Coronary artery (tissue), 2 donors: ENCODE measurements around the gene PIP5K1B.
A peak's percentile ranks its signal among the peaks of the same experiment; 100 is the strongest.

Source experiments
- DNase-seq: peaks from one replicate; pipeline ENCODE4 v3.0.0-alpha.2; 2017; ENCODE audit warnings: low spot score
- H3K27ac ChIP-seq, 2 donors: fragments of 200-600 bp; sonication (generic); one replicate each; pipeline ENCODE4 v1.5.1; 2016 to 2019
- H3K4me3 ChIP-seq: fragments of 200-600 bp; sonication (generic); 2 replicates; pipeline ENCODE4 v1.5.1; 2016; ENCODE audit warnings: mild to moderate bottlenecking, moderate library complexity
- TF ChIP-seq, protein P1 (sequence below): fragments of 200-600 bp; sonication (generic); IDR thresholded peaks from one replicate; pipeline ENCODE4 v1.5.1; 2019; ENCODE audit warnings: antibody characterized with exemption

PIP5K1B gene

GRCh38 chr9:68966496-68966944 is 261.5 kb downstream of the PIP5K1B start:
- DNase-seq = no peak
- Histone ChIP-seq H3K4me3 (no peak overlapping the region), H3K27ac (no peak overlapping the region)
- TF ChIP-seq, protein P1, sequence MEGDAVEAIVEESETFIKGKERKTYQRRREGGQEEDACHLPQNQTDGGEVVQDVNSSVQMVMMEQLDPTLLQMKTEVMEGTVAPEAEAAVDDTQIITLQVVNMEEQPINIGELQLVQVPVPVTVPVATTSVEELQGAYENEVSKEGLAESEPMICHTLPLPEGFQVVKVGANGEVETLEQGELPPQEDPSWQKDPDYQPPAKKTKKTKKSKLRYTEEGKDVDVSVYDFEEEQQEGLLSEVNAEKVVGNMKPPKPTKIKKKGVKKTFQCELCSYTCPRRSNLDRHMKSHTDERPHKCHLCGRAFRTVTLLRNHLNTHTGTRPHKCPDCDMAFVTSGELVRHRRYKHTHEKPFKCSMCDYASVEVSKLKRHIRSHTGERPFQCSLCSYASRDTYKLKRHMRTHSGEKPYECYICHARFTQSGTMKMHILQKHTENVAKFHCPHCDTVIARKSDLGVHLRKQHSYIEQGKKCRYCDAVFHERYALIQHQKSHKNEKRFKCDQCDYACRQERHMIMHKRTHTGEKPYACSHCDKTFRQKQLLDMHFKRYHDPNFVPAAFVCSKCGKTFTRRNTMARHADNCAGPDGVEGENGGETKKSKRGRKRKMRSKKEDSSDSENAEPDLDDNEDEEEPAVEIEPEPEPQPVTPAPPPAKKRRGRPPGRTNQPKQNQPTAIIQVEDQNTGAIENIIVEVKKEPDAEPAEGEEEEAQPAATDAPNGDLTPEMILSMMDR = no peak

DNA sequence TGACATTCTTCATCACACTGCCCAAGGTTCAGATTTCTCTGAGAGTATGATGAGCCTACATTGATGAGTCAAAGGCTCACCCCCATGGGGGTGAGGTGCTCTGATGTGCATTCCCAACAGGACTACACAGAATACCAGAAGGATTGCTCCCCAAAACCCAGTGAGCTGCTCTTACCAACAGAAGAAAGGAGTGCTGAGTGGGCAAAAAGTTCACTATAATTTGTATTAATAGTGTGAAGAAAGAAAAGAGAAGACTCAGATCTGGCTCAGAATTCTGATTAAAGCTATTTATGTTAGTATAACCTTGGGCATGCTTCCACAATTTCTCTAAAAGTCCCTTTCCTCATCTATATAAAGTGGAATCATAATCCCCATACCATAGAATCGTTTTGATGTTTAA is 262.8 kb downstream of the PIP5K1B start:
- Histone ChIP-seq H3K27ac (no peak overlapping the region), H3K4me3 (no peak overlapping the region)
- TF ChIP-seq, protein P1 = no peak
- DNase-seq = no peak

DNA sequence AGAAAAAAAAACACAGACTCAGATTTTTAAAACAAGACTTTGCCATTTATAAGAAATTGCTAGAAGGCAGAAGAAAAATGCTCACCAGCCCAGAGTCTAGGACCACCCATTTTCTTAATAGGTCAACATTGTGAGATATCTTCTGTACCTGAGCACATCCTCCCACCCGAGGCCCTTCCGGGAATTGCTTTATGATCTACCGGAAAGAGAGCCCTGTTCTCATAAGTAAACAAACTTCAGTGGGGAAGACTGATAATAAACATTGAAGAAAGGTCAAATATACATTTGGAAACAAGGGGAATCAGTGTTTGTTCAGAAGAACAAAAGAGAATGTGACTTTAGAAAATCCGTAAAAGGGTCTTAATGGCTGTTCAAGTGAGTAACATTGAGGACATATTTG is 264.5 kb downstream of the PIP5K1B start:
- Histone ChIP-seq H3K4me3 (no peak overlapping the region), H3K27ac (no peak overlapping the region)
- no peak for DNase-seq
- TF ChIP-seq, protein P1 = no peak

GRCh38 chr9:68970151-68970550 is 265.1 kb downstream of the PIP5K1B start:
- TF ChIP-seq, protein P1 = no peak
- Histone ChIP-seq H3K4me3 (no peak overlapping the region), H3K27ac (no peak overlapping the region)
- no peak for DNase-seq

DNA sequence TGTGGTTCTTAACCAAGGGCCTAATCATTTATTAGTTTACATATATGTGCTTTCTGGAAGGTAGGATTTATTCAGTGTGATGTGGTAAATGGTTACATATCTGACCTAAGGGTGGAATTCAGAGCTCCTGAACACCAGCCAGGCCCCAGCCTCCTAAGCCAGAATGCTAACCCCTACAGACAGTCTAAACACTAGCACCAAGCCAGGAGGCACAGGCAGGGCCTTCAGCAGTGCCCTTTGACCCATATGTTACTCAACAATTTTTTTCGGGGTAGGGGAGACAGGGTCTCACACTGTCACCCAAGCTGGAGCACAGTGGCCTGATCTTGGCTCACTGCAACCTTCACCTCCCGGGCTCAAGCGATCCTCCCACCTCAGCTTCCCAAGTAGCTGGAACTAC is 268.6 kb downstream of the PIP5K1B start:
- H3K27ac ChIP-seq = no peak overlapping the region
- peak overlapping the region; percentile 51 for H3K4me3 ChIP-seq
- TF ChIP-seq, protein P1 = no peak
- no peak for DNase-seq

DNA sequence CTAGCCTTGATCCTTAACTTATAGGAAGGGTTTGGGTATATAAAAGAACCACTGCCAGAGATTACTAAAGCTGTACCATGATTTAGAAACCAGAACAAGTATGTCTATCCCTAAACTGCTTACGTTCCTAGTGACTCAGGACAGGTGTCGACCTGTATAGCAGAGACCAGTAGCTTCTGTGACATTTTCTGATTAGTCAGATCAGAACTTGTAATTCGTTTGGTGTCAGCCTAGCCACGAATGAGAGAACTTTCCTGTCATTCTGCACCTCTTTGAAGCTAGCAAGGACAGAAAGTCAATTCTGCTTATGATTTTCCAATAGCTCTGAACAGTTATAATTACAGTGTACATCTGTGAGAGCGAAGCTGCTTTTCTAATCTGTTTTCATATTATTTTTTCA is 269.4 kb downstream of the PIP5K1B start:
- TF ChIP-seq, protein P1 = no peak
- no peak for DNase-seq
- Histone ChIP-seq H3K27ac (peak overlapping the region in 1 of 2 donors; percentile 59), H3K4me3 (peak overlapping the region; percentile 51)

DNA sequence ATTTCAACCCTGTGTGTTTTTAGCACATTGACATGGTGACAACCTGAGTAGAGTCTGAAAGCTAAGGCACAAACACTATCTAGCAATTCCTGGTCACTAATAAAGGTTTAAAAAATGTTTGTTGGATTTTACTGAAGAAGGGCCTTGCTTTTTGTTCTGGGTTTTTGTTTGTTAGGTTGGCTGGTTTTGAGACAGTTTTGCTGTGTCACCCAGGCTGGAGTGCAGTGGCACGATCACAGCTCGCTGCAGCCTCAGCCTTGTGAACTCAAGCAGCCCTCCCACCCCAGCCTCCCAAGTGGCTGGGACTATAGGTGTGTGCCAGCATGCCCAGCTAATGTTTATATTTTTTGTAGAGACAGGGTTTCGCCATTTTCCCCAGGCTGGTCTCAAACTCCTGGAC is 269.9 kb downstream of the PIP5K1B start:
- H3K27ac ChIP-seq = peak overlapping the region; percentile 24 to 59
- H3K4me3 ChIP-seq = peak overlapping the region; percentile 51
- TF ChIP-seq, protein P1 = no peak
- no peak for DNase-seq
